ENCODE measurements around the gene BEND3.

The BEND3 gene

DNA sequence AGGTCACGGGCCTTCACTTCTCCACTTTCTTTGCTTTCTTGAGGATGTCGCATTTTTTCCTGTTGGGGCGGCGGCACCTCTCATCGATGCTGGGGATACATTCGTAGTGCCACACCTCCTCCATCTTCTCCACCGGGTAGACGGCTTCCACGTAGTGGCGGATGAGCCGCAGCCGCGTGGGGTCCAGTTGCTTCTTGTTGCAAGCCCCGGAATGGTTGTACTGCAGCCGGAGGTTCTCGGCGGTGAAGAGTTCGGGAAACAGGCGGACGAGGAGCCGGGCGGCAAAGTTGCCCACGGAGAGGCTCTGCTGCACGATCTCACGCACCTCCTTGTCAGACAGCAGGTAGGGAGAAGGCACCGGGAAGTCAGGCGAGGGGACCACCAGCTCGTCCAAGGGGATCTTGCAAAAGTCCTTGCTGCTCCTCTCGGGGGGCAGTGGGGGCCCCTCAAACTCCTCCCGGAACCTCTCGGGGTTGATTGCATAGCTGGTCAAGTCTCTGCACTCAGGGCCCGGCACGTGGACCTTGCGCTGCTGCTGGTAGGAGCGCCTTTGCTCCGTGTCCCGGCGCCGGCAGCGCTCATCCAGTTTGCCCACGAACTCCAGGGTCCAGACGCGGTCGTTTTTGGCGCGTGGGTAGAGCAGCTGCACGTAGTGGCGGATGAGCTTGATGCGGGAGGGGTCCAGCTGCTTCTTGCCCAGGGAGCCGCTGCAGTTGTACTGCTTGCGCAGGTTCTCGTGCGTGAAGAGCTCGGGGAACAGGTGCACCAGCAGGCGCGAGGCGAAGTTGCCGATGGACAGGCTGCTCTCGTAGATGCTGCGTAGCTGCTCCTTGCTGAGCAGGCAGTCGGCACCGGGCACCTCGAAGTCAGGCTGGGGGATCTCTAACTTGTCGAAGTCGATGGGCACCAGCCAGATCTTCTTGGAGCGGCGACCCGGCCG, 46.4 kb downstream of the BEND3 start:
- ChIA-PET POLR2A (interaction anchor here (0.6 kb wide), 2 partner anchors 19 to 552 kb away, joined by 3 read pairs; no protein-coding TSS in a partner anchor), CTCF (interaction anchor here (1.1 to 1.9 kb wide), 2 partner anchors 16 to 34 kb away, joined by 3 to 4 read pairs; no protein-coding TSS in a partner anchor)
- no peak for DNase-seq (ENCODE audit: extremely low spot score)
- TF ChIP-seq, protein P1, sequence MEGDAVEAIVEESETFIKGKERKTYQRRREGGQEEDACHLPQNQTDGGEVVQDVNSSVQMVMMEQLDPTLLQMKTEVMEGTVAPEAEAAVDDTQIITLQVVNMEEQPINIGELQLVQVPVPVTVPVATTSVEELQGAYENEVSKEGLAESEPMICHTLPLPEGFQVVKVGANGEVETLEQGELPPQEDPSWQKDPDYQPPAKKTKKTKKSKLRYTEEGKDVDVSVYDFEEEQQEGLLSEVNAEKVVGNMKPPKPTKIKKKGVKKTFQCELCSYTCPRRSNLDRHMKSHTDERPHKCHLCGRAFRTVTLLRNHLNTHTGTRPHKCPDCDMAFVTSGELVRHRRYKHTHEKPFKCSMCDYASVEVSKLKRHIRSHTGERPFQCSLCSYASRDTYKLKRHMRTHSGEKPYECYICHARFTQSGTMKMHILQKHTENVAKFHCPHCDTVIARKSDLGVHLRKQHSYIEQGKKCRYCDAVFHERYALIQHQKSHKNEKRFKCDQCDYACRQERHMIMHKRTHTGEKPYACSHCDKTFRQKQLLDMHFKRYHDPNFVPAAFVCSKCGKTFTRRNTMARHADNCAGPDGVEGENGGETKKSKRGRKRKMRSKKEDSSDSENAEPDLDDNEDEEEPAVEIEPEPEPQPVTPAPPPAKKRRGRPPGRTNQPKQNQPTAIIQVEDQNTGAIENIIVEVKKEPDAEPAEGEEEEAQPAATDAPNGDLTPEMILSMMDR (IDR thresholded peaks at IDR 0.05; ENCODE audit: control extremely low read depth, extremely low read depth, low read depth, missing control alignments) = no peak

DNA sequence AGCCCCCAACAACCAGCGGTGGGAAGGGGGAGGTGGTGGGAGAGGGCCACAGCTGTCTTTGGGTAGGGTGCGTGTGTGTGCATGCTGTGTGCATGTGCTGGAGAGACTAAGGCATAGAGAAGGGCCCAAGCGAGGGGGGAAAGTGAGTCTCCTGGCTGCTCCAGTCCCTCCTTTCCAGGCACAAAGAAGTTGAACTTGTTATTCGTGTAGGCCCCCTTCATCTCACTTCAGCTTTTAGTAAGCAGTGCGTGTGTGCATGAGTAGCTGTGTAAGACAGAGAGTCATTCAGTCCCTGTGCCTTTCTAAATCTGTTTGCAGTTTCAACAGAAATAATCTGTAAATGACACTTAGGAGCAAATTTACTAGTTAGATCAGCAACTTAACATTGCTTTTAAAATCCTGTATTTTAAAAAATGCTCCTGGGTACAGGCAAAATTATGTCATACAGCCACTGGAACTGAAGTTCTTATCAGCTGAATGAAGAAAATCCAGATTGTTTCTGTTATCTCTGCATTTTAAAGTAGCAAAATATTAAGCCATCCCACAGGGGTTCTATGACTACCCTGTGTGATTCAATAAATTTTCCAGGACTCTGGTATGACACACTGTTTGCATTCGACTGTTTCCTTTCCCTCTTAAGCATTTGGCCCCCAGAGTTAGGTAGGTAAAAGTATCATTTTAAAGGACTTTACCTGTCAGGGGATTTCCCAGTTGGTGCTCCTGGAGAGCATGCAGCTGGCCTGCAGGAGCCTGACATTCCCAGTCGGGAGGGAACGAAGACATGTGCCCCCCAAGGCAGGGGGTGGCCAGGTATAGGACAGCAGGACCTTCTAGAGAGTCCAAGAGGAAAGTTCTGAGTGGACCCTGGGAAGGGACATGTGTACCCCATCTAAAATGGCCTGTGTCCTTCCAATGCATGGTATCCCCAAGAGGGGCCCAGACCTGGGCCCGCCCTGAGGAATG, 48.3 kb downstream of the BEND3 start:
- TF ChIP-seq, protein P1 (IDR thresholded peaks at IDR 0.05; ENCODE audit: control extremely low read depth, extremely low read depth, low read depth, missing control alignments) = no peak
- ChIA-PET CTCF (interaction anchor here (0.9 to 1.9 kb wide), 2 partner anchors 12 to 47 kb away, joined by 3 to 7 read pairs; no protein-coding TSS in a partner anchor), POLR2A (no interaction called here)
- DNase-seq (ENCODE audit: extremely low spot score) = peak; percentile 42

GRCh38 chr6:107064579-107065065, 50.7 kb downstream of the BEND3 start:
- no peak for DNase-seq (ENCODE audit: extremely low spot score)
- POLR2A ChIA-PET = no interaction called here
- CTCF ChIA-PET = interaction anchor here (1.1 kb wide), 1 partner anchor 49 kb away, joined by 3 read pairs; no protein-coding TSS in a partner anchor
- TF ChIP-seq, protein P1 (IDR thresholded peaks at IDR 0.05; ENCODE audit: control extremely low read depth, extremely low read depth, low read depth, missing control alignments) = no peak

GRCh38 chr6:107062691-107063090, 52.6 kb downstream of the BEND3 start:
- DNase-seq (ENCODE audit: extremely low spot score) = no peak
- ChIA-PET POLR2A (interaction anchor here (0.6 kb wide), 1 partner anchor 51 kb away, joined by 3 read pairs; no protein-coding TSS in a partner anchor), CTCF (interaction anchor here (1.1 kb wide), 1 partner anchor 50 kb away, joined by 3 read pairs; no protein-coding TSS in a partner anchor)
- TF ChIP-seq, protein P1 (IDR thresholded peaks at IDR 0.05; ENCODE audit: control extremely low read depth, extremely low read depth, low read depth, missing control alignments) = no peak

GRCh38 chr6:107061125-107062020, 53.9 kb downstream of the BEND3 start:
- DNase-seq (ENCODE audit: extremely low spot score) = peak; percentile 37
- ChIA-PET CTCF (interaction anchor here (0.7 to 3.6 kb wide), 5 partner anchors 11 to 33 kb away, joined by 3 to 9 read pairs (median 3); no protein-coding TSS in a partner anchor), POLR2A (interaction anchor here (0.6 kb wide), 2 partner anchors 9 to 13 kb away, joined by 3 to 5 read pairs; no protein-coding TSS in a partner anchor)
- TF ChIP-seq, protein P1 (IDR thresholded peaks at IDR 0.05; ENCODE audit: control extremely low read depth, extremely low read depth, low read depth, missing control alignments) = no peak
